HG03039 (cell line): ENCODE results near the gene C3orf20.

ENCODE experiments used
- ATAC-seq: cut with Tn5 transposase; IDR thresholded peaks from one replicate; pipeline ENCODE4 v1.9.1; 2021; ENCODE audit warnings: mild to moderate bottlenecking, moderate library complexity; ENCODE audit not compliant: unreplicated experiment

The C3orf20 gene

DNA sequence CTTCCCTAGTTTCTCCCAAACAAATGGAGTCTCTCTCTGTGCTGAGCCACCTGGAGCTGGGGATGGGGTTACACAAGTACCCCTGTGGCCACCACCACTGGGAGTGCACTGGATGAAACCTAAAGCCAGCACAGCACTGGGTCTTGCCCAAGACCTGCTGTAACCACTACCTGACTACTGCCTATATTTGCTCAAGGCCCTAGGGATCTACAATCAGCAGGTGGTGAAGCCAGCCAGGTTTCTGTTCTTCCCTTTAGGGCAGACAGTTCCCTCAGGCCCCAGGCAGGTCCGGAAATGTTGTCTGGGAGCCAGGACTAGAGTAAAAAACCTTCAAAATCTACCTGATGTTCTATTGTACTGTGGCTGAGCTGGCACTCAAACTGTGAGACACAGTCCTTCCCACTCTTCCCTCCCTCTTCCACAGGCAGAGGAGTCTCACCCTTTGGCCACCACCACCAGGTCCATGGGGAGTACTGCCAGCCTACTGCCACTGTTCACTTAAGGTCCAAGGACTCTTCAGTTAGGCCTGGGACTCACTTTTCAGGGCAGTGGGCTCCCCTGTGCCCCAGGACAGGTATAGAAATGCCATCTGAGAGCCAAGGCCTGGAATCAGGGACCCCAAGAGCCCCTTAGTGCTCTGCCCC, 23.8 kb downstream of the C3orf20 start:
- ATAC-seq, result no peak

GRCh38 chr3:14699643-14700042, 24.7 kb downstream of the C3orf20 start:
- ATAC-seq, result no peak

DNA sequence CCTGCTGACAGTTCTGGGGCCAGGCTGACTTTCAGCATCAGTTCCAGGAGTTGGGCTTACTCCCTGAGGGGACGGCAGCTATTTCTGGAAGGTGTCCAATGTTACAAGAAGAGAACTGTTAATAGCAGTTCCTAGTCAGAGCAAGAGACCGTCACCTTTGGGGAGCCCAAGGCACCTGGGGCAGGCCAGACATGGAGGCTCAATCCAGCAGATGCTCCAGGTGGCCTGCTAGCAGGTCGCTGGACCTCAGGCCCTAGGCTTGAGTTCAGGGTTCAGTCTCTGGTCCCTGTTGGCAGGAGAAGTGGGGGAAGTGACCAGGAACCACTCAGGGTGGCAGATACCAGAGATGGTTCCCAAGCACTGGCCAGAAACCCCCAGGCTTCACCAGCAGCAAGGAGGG, 25.9 kb downstream of the C3orf20 start:
- no peak for ATAC-seq

GRCh38 chr3:14701676-14702075, 26.7 kb downstream of the C3orf20 start:
- no peak for ATAC-seq

GRCh38 chr3:14703128-14703750, 28.3 kb downstream of the C3orf20 start:
- no peak for ATAC-seq

- no peak for ATAC-seq
Observed at GRCh38 chr3:14703791-14704190, 28.9 kb downstream of the C3orf20 start.

DNA sequence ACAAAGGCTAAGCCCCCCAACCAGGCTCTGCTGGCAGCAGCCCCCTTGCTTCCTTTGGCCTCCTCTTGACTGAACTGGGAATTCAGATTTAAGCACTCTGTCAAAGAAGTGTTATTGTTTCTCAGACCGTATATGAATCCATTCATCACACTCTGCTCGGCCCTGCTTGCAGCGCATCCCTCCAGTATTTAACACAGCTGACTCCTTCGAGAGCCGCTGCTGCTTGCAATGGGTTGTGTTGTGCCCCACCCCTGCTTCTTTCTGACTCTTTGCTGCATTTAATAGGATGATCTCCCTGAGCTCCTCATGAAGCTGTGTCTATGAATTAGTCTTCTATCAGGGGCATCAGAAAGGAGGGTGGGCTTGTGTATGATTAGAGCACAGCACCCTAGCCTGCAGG, 31.2 kb downstream of the C3orf20 start:
- no peak for ATAC-seq

DNA sequence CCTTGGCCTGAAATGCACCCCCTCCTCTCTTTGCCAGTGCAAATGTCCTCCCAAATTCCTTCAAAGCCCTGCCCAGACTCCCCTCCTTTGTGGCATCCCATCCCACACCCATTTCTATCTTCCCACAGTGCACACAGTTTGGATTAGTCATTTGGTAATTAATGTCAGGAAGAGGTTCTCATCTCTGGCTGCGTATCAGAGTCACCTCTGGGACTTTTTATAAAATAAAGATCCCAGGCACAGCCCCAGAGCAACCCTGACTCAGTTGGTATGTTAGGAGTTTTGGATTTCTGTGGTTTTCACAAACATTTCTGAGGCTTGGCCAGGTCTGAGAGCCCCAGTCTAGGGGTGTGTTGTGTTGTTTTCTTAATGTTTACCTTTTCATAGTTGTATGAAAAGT, 41.6 kb downstream of the C3orf20 start:
- no peak for ATAC-seq

DNA sequence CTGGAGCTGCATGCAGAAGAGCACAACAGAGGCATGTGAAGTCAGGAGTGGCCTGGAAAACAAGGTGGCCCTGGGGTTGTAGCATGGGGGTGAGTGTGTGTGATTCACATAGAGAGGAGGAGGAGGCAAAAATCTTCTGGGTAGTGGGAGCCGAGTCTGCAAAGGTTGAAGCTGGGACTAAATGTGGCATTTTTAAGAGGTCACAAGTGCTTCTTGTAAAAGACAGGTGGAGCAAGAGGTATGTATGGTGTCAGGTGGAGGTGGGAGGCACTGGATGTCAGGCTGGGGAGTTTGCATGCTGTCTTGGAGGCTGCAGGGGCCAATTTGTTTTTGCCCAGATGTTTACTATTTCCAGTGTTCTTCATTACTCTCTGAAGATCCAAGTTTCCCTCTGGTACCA, 42.4 kb downstream of the C3orf20 start:
- no peak for ATAC-seq

GRCh38 chr3:14718539-14718938, 43.6 kb downstream of the C3orf20 start:
- no peak for ATAC-seq

DNA sequence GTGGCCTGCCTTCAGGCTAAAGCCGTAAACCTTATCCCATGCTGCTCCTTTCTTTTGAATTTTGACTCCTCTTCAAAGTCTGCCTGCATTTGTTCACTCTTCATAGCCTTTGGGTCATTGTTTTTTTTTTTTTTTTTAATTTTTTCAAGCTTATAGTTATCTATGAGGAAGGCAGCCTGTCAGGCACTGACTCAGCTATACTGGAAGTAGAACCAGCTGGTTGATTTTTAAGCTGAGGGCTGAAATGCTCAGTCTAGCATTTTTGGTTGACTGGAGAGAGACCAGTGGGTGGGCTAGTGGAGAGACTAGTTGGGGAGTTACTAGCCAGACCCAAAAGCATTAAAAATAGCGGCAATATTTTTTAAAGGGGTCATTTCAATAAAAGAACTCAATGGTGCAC, 44.1 kb downstream of the C3orf20 start:
- ATAC-seq, result no peak

GRCh38 chr3:14721126-14721864, 46.4 kb downstream of the C3orf20 start:
- ATAC-seq, result no peak

GRCh38 chr3:14725013-14725412, 50.1 kb downstream of the C3orf20 start:
- no peak for ATAC-seq

DNA sequence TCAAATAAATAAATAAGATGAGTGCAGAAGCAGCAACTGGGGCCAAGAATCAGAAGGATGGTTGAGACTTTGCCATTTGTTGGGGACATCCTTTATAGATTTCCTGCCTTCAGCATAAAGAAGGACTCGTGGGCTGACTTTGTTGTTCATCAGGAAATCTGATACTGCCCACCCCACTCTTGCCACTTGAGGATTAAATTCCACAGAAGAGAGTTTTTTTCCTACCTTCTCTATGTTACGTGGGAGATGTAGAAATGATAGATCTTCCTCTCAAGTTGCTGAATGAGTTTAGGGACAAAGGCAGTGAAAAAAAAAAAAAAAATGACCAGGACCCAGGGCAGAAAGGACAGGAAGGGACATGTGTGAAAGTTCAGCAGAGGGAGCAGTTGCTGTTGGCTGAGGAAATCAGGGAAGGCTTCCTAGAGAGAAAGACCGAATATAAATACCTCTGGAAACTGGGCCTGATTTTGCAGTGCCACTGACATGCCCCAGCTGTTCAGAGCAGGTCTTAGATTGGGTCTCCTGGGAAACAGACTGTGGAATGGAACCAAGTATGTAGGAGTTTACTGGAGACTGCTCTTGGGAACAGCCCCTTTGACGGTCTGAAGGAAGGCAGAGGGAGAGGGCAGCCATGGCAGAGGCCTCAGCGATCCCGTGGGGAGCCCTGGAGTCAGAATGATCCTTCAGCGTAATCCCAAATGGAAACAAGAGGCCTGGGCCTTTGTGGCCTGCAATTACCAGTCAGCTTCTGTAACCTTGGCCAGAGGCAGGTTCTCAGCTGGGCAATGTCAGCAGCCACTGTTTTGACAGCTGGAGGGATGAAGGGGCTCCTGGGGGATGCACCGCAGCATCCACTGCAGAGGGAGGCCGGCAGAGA, 50.9 kb downstream of the C3orf20 start:
- no peak for ATAC-seq

GRCh38 chr3:14726441-14726780, 51.5 kb downstream of the C3orf20 start:
- no peak for ATAC-seq

- ATAC-seq, result no peak
Observed at GRCh38 chr3:14728113-14728512, 53.2 kb downstream of the C3orf20 start.

GRCh38 chr3:14730703-14731382, 55.9 kb downstream of the C3orf20 start:
- ATAC-seq, result no peak

DNA sequence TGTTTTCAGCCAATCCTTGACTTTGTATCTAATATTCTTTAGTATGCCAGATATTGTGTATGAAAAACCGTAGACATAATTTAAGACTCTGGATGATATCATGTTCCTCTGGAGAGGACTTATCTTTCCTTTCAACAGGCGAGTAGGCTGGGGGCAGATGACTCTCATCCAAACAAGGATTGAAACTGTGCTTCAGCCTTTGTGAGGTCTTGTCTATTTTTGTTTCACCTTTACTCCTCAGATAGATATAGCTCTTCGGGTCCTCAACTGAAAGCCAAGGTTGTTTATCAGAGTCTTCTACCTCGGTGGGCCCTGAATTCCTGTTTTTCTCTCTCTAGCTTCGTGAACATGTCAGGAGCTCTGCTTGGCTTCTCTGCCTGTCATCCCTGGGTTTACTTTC, 66.0 kb downstream of the C3orf20 start:
- no peak for ATAC-seq

GRCh38 chr3:14741510-14741909, 66.6 kb downstream of the C3orf20 start:
- no peak for ATAC-seq

- no peak for ATAC-seq
Observed at GRCh38 chr3:14744556-14744955, 69.6 kb downstream of the C3orf20 start.

GRCh38 chr3:14750650-14751049, 75.7 kb downstream of the C3orf20 start:
- ATAC-seq, result no peak
